NCI-H2227 treated with DMSO at 0.1 percent for 48 hours (cell line): ENCODE measurements around the gene ITPK1.
"Not testable (repeated sequence)": the region's sequence is repeated elsewhere in the genome, so short reads cannot be mapped to it uniquely, and the experiment has no call there.

Source experiments
- DNase-seq: peaks from one replicate; lab custom pipeline; 2025; lab: John Stamatoyannopoulos, UW

The ITPK1 gene

GRCh38 chr14:93084866-93085857 is 30.6 kb downstream of the ITPK1 start:
- no peak for DNase-seq

- DNase-seq: no peak
Observed at GRCh38 chr14:93084402-93084801, 31.3 kb downstream of the ITPK1 start.

DNA sequence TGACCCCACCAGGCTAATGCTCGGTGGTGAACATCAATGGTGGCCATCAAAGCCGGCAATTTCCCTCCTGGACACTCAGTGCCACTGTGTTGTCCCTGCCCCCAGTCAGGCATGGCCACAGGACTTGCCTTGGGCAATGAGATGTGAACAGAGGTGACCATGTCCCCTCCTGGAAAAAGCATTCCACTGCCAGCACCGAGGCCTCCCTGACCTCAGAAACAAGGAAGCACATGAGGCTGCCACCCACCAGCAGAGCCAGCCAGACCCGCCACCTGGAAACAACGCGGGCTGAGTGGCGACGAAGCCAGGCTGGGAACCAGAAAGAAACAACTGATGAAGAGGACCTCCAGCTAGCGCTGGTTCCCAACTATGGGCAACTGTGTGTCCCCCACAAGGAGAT is 31.8 kb downstream of the ITPK1 start:
- DNase-seq: no peak

DNA sequence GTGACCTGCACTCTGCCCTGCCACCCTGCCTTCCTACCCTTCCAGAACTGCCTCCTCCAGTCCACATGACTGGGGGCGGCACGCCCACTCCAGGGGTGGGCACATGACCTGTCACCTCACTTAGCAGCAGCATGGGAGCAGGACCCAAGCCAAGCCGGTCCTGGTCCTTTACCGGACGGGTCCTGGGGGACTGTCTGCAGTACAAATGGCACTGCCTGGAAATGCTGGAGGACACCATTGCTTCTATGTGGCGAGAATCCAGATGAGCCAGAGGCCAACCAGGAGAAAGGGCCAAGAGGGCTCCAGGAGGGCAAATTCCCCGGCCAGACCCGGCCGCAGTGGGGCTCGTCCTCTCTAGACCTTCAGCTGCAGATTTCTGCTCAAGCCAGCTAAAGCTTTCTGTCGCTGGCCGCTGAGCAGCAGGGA is 33.1 kb downstream of the ITPK1 start:
- no peak for DNase-seq

GRCh38 chr14:93081876-93082570 is 33.7 kb downstream of the ITPK1 start:
- no peak for DNase-seq

DNA sequence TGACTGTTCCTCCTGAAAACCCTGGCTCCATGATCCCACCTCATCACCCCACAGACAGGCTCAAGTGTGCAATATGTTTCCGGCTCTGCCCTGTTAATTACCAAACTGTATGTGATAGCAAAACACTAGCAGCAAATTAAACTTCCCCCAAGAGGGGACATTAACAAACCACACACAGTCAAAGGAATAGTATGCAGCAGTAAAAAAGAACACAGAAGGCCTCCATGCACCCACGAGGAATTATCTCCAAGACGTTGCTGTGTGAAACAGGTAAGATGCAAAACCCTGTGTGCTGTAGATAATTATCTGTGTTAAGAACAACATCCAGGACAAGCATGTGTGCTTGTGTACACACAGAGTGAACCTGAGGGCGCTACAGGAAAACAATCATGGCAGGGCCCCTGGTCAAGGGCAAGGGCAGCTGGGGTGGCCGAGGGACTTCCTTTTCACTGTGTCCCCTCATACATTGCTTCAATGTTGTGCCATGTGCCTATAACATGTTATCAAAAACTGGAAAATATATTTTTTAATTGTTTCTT is 35.8 kb downstream of the ITPK1 start:
- DNase-seq: no peak

DNA sequence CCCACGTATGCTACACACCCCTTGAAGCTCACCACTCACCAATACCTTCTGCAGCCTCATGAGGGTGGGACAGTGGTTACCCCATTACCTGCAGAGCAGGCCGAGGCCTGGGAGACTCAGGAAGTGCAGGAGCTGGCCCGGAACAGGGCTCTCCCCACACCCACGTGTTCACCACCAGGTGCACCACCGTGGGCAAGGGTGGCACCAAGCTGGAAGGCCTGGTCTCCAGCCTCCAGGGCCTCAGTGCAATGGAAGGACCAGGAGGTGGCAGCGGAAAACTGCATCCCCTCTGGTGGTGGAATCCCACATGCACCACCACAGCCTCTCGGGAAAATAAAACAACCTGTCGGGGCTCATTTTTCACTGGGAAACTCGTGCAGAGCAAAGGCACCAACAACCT is 36.4 kb downstream of the ITPK1 start:
- no peak for DNase-seq

DNA sequence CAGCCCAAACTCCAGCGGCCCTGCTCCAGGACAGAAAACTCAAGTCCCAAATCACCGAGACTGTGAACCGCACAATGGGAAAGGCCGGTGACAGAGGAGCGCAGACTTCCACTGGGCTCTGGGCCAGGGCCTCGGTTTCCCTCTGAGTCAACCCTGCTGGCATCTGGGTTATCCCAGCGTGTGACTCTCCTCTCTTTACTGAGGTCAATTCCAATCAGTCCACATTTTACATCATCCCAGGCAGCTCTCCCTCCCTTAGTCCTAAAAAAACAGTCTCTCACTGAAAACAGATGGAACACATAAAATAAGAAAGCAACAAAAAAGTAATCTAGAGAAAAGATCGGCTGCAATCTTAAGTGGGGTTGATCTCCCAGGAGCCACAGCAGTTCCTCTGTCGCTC is 36.9 kb downstream of the ITPK1 start:
- no peak for DNase-seq

GRCh38 chr14:93076755-93077154 is 39.0 kb downstream of the ITPK1 start:
- no peak for DNase-seq

DNA sequence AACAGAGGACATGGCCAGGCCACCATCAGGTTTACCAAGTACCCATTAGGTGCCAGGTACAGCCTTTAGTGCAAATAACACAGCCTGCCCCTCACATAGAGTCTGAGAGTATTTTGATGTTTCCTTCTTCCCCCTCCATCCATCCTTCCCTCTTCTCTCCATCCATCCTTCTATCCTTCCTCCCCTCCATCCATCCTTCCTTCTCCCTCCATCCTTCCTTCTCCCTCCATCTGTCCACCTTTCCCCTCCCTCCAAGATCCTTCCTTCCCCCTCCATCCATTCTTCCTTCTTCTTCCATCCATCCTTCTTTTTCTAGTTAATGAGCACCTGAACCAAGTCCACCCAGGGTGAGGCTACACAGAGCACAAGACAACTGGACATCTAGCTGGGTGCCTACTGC is 39.8 kb downstream of the ITPK1 start:
- no peak for DNase-seq

GRCh38 chr14:93073910-93074769 is 41.6 kb downstream of the ITPK1 start:
- no peak for DNase-seq

- no peak for DNase-seq
Observed at GRCh38 chr14:93073358-93073707, 42.4 kb downstream of the ITPK1 start.

DNA sequence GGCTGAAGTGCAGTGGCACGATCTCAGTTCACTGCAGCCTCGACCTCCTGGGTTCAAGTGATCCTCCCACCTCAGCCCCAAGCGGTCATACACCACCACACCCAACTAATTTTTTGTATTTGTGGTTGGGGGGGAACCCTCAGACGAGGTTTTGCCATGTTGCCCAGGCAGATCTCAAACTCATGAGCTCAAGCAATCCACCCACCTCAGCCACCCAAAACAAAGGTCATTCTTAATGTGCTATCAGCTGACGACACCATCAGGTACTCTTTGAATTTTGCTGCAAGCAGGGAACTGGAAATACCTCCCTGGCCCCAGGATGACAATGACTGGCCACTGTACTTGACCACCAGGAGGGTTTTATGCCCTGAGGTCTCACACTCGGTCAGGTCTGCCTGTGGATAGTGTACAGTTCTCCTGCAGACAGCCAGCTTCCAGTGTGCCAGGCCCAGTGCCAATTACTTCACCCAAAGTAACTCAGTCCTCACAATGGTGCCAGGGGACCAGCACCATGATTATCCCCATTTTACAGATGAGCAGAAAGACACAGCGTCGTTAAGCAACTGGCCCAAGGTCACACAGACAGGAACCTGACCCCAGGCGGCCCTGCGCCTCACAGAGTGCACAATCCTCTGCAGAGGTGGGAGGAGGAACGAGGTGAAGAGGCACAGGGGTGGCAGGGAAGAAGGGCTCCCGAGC is 42.9 kb downstream of the ITPK1 start:
- no peak for DNase-seq

- DNase-seq: no peak
Observed at GRCh38 chr14:93068711-93069110, 47.0 kb downstream of the ITPK1 start.

GRCh38 chr14:93067088-93067487 is 48.6 kb downstream of the ITPK1 start:
- no peak for DNase-seq

DNA sequence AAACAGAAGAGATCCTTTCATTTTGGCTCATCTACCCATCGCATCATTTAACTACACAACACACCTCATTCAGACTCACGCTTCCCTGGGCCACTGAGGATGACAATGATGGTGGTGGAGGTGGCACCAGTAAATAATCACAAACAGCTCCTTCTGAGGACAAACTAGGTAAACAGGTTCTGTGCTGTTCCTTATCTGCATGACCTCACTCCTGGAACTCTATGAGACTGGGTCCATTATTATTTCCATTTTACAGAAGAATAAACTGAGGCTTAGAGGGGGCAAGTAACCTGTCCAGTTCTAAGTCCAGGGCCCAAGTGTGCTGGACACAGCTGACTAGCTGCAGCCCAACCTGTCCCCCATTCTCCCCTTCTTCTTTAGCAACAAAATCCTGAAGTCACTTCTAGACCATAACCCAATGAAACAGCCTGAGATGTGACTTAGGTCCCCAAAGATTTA is 50.4 kb downstream of the ITPK1 start:
- no peak for DNase-seq

GRCh38 chr14:93064411-93065271 is 51.1 kb downstream of the ITPK1 start:
- no peak for DNase-seq

- no peak for DNase-seq
Observed at GRCh38 chr14:93063393-93063792, 52.3 kb downstream of the ITPK1 start.

DNA sequence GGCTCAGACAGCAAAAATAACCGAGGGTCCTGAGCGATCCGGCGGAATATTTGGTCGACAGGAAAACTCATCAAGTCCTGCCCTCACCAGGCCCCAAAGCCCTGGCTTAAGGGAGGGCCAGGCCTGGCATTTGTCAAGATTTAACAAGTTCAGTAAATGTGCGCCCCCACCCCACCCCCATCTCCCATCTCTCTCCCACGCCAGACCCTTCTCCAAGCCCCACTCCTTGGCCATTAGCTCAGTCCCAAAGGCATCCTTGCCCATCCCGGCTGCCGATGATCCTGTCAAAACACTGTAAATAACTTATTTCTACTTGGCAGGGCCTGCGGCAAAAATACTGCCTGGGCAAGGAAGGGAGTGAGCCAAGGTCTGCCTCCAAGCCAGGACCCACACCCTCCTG is 52.8 kb downstream of the ITPK1 start:
- DNase-seq: no peak

DNA sequence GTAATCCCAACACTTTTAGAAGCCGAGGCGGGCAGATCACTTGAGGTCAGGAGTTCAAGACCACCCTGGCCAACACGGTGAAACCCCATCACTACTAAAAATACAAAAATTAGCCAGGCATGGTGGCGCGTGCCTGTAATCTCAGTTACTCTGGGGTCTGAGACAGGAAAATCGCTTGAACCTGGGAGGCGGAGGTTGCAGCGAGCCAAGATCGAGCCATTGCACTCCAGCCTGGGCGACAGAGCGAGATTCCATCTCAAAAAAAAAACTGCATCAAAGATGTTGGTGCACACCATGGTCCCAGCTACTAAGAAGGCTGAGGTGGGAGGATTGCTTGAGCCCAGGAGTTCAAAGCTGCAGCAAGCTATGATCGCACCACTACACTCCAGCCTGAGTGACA is 53.7 kb downstream of the ITPK1 start:
- not testable (repeated sequence) for DNase-seq
